HEK293 (cell line): ENCODE data around the gene CDK9.

Experiments
- TCF7L2 ChIP-seq: IDR thresholded peaks from 2 replicates; pipeline ENCODE4 v1.6.1; 2011; ENCODE audit warnings: low read depth, mild to moderate bottlenecking, inconsistent platforms, low read length, moderate library complexity, borderline replicate concordance
- ZBTB21 ChIP-seq: fragments of 450-650 bp; formaldehyde crosslinking; IDR thresholded peaks from 2 replicates; pipeline ENCODE4 v1.5.1; 2017; ENCODE audit warnings: missing biosample characterization, missing genetic modification characterization

DNA sequence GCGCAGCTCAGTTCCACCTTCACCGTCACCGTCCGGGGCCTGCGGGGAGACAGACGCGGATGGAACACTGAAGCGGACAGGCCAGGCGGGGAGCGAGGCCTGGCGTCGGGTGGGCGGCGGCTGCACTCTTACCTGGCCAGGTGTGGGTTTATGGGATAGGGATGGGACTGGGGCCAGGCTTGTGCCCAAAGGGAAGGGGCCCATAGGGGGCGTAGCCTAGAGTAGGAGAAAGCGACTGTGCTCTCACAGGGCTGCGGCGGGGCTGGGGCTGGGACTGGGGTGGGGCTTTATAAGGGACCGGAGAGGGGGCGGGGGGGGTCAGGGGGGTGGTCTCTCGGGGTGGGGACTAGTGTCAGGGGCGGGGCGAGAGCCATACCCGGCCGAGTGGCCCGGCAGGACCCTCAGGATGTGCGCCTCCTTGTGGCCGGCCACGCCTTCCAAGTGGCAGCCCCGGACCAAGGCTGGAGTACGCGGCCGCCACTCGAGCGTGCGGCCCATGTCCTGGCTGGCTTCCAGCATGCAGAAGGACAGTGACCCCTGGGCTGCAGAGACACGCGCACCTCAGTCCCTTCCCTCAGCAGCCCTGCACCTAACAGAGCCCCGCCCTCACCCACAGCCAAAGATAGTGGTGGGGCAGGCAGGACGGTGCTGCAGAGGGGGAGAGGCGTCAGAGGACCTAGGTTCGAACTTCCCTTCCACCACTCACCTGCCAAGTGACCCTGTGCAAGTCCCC is 39.7 kb downstream of the CDK9 start:
- TF ChIP-seq ZBTB21 (tag by site-specific recombination) (no peak), TCF7L2 (no peak)
